Effector CD4-positive, alpha-beta T cell (primary cell): Measurements from ENCODE around the gene ODF2.
A peak's percentile ranks its signal among the peaks of the same experiment; 100 is the strongest.
"Not testable (repeated sequence)": the region's sequence is repeated elsewhere in the genome, so short reads cannot be mapped to it uniquely, and the experiment has no call there.

Source experiments
- DNase-seq: peaks from one replicate; pipeline ENCODE4 v3.0.0-alpha.2; 2020

ODF2 gene

GRCh38 chr9:128424268-128424780 is 31.5 kb upstream of the ODF2 start:
- DNase-seq, result no peak

GRCh38 chr9:128428644-128429512 is 26.9 kb upstream of the ODF2 start:
- DNase-seq, result no peak

- no peak for DNase-seq
Observed at GRCh38 chr9:128429513-128430086, 26.2 kb upstream of the ODF2 start.

GRCh38 chr9:128431207-128431606 is 24.6 kb upstream of the ODF2 start:
- no peak for DNase-seq

GRCh38 chr9:128434340-128434739 is 21.5 kb upstream of the ODF2 start:
- no peak for DNase-seq

GRCh38 chr9:128435611-128436010 is 20.2 kb upstream of the ODF2 start:
- no peak for DNase-seq

GRCh38 chr9:128438343-128439109 is 17.3 kb upstream of the ODF2 start:
- DNase-seq, result peak; percentile 79

- DNase-seq, result no peak
Observed at GRCh38 chr9:128439273-128439672, 16.5 kb upstream of the ODF2 start.

GRCh38 chr9:128442150-128442549 is 13.7 kb upstream of the ODF2 start:
- no peak for DNase-seq

GRCh38 chr9:128446505-128446904 is 9.3 kb upstream of the ODF2 start:
- DNase-seq, result not testable (repeated sequence)

- no peak for DNase-seq
Observed at GRCh38 chr9:128448746-128449145, 7.1 kb upstream of the ODF2 start.

GRCh38 chr9:128454991-128455390 is 815 bp upstream of the ODF2 start:
- DNase-seq, result no peak

GRCh38 chr9:128456613-128457061 is 831 bp downstream of the ODF2 start:
- peak; percentile 55 for DNase-seq

GRCh38 chr9:128457207-128457606 is 1.4 kb downstream of the ODF2 start:
- DNase-seq, result no peak

- no peak for DNase-seq
Observed at GRCh38 chr9:128459011-128459410, 3.2 kb downstream of the ODF2 start.

GRCh38 chr9:128469070-128469469 is 13.3 kb downstream of the ODF2 start:
- DNase-seq, result no peak

GRCh38 chr9:128470560-128470959 is 14.8 kb downstream of the ODF2 start:
- no peak for DNase-seq

- no peak for DNase-seq
Observed at GRCh38 chr9:128473104-128473503, 17.3 kb downstream of the ODF2 start.

- DNase-seq, result no peak
Observed at GRCh38 chr9:128475867-128476266, 20.1 kb downstream of the ODF2 start.

GRCh38 chr9:128479262-128479661 is 23.5 kb downstream of the ODF2 start:
- no peak for DNase-seq

- DNase-seq, result no peak
Observed at GRCh38 chr9:128481561-128481960, 25.8 kb downstream of the ODF2 start.

GRCh38 chr9:128482186-128482585 is 26.4 kb downstream of the ODF2 start:
- no peak for DNase-seq

- no peak for DNase-seq
Observed at GRCh38 chr9:128484686-128485413, 29.0 kb downstream of the ODF2 start.
